ENCODE data around the gene FHOD3. TPM values are rescaled to one million over a fixed set of nuclear protein-coding genes. Genes with fewer than 3 reads are reported as not detected.

Gene FHOD3
- polyA plus RNA-seq, 5 donors: 1.5 to 2.5 (median 2.1) TPM

GRCh38 chr18:36828157-36828629 is 530.7 kb downstream of the FHOD3 start:
- no peak for DNase-seq

- DNase-seq: peak; percentile 89 to 91
These were observed 531.3 kb downstream of the FHOD3 start, which contains the start of the genes KIAA1328 and TPGS2 for GRCh38 chr18:36828630-36829361. Gene KIAA1328 (plus strand): TSS chr18:36829127. CDS start chr18:36829139, 12 bp downstream. Gene TPGS2 (minus strand): TSS chr18:36829002. CDS start chr18:36828767, 235 bp downstream.

Other genes with a start within 250 kb of the FHOD3 start
- gene RPRD1A, start 230.2 kb upstream of the FHOD3 start, polyA plus RNA-seq (ENCODE audit: insufficient read depth in 1 of 5, insufficient read length in 5 of 5, low replicate concordance in 1 of 5): 10 to 100 TPM; 46.3 to 70.2 (median 59.6) TPM
- gene SLC39A6, start 168.4 kb upstream of the FHOD3 start, polyA plus RNA-seq (ENCODE audit: insufficient read depth in 1 of 5, insufficient read length in 5 of 5, low replicate concordance in 1 of 5): 10 to 100 TPM; 41.3 to 62.4 (median 58.8) TPM
- gene ELP2, start 167.8 kb upstream of the FHOD3 start, polyA plus RNA-seq (ENCODE audit: insufficient read depth in 1 of 5, insufficient read length in 5 of 5, low replicate concordance in 1 of 5): 100 to 1,000 TPM in 4 of 5 donors, 10 to 100 TPM in 1; 87.2 to 150 (median 124) TPM
- 1 to 10 TPM in 3 of 5 donors, under 1 TPM in 2; 0.64 to 1.2 (median 1.1) TPM for gene MOCOS, start 110.2 kb upstream of the FHOD3 start, polyA plus RNA-seq (ENCODE audit: insufficient read depth in 1 of 5, insufficient read length in 5 of 5, low replicate concordance in 1 of 5)